Stomach smooth muscle (tissue), 2 donors: ENCODE measurements around the gene DIAPH3.

Source experiments
- H3K27ac ChIP-seq: one replicate; pipeline ENCODE4 v1.7.0; 2013; ENCODE audit warnings: mild to moderate bottlenecking, low read length, inconsistent platforms
- H3K27me3 ChIP-seq, 2 donors: one replicate each; pipeline ENCODE4 v1.7.0; 2013; ENCODE audit warnings: low read length in 2 of 2; ENCODE audit not compliant: insufficient read depth in 2 of 2, control insufficient read depth in 1 of 2
- H3K36me3 ChIP-seq, 2 donors: one replicate each; pipeline ENCODE4 v1.7.0; 2013; ENCODE audit warnings: low read length in 2 of 2; ENCODE audit not compliant: control insufficient read depth in 2 of 2, insufficient read depth in 2 of 2
- H3K4me1 ChIP-seq: one replicate; pipeline ENCODE4 v1.7.0; 2013; ENCODE audit warnings: low read length; ENCODE audit not compliant: control insufficient read depth, insufficient read depth
- H3K4me3 ChIP-seq, 2 donors: one replicate each; pipeline ENCODE4 v1.7.0; 2013; ENCODE audit warnings: low read length in 2 of 2
- H3K9ac ChIP-seq, 2 donors: one replicate each; pipeline ENCODE4 v1.7.0; 2013; ENCODE audit warnings: low read length in 2 of 2, mild to moderate bottlenecking in 1 of 2
- H3K9me3 ChIP-seq, 2 donors: one replicate each; pipeline ENCODE4 v1.7.0; 2013; ENCODE audit warnings: low read length in 2 of 2; ENCODE audit not compliant: control insufficient read depth in 2 of 2
- donor health status: healthy.
- donor health status: Pancreatic carcinoma.

DIAPH3 gene

GRCh38 chr13:59963827-59964226, 199.9 kb downstream of the DIAPH3 start:
- H3K9me3 ChIP-seq, result no peaks in the 10 kb centered on the region
- H3K27me3 ChIP-seq, result no peaks in the 10 kb centered on the region
- no peaks in the 10 kb centered on the region for H3K4me1 ChIP-seq
- H3K27ac ChIP-seq, result no peak overlapping the region
- H3K4me3 ChIP-seq, result no peak overlapping the region
- H3K36me3 ChIP-seq, result no peaks in the 10 kb centered on the region
- H3K9ac ChIP-seq, result no peak overlapping the region

GRCh38 chr13:59963383-59963782, 200.3 kb downstream of the DIAPH3 start:
- no peaks in the 10 kb centered on the region for H3K27me3 ChIP-seq
- no peaks in the 10 kb centered on the region for H3K36me3 ChIP-seq
- no peaks in the 10 kb centered on the region for H3K4me1 ChIP-seq
- no peak overlapping the region for H3K4me3 ChIP-seq
- H3K9ac ChIP-seq, result no peak overlapping the region
- H3K27ac ChIP-seq, result no peak overlapping the region
- no peaks in the 10 kb centered on the region for H3K9me3 ChIP-seq

GRCh38 chr13:59962343-59962742, 201.4 kb downstream of the DIAPH3 start:
- Histone ChIP-seq H3K36me3 (no peaks in the 10 kb centered on the region), H3K4me3 (no peak overlapping the region), H3K9me3 (no peaks in the 10 kb centered on the region), H3K9ac (no peak overlapping the region), H3K27me3 (no peaks in the 10 kb centered on the region), H3K4me1 (no peaks in the 10 kb centered on the region), H3K27ac (no peak overlapping the region)

- H3K9ac ChIP-seq, result no peak overlapping the region
- H3K4me3 ChIP-seq, result no peak overlapping the region
- no peaks in the 10 kb centered on the region for H3K4me1 ChIP-seq
- no peaks in the 10 kb centered on the region for H3K27me3 ChIP-seq
- H3K27ac ChIP-seq, result no peak overlapping the region
- peaks cover 0 to 5% of the 10 kb centered on the region in 2 donors for H3K9me3 ChIP-seq
- no peaks in the 10 kb centered on the region for H3K36me3 ChIP-seq
Measured at GRCh38 chr13:59960683-59961082, 203.0 kb downstream of the DIAPH3 start.

DNA sequence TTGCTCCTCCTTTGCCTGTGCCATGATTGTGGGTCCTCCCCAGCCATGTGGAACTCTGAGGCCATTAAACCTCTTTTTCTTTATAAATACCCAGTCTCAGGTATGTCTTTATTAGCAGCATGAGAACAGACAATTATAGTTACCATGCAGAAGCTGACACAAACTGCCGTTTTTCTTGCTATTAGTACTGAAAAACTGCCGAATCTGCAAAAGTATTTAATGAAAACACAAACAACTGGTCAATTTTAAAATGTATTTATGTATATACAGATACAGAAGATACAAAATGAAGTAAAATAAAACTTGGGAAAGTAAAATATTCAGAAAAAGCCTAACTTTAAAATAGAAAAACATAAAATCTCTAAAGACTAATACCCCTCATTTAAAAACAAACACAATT, 206.3 kb downstream of the DIAPH3 start:
- Histone ChIP-seq H3K9ac (no peak overlapping the region), H3K9me3 (peaks cover 0 to 5% of the 10 kb centered on the region in 2 donors), H3K27me3 (no peaks in the 10 kb centered on the region), H3K4me3 (no peak overlapping the region), H3K36me3 (no peaks in the 10 kb centered on the region), H3K4me1 (no peaks in the 10 kb centered on the region), H3K27ac (no peak overlapping the region)

DNA sequence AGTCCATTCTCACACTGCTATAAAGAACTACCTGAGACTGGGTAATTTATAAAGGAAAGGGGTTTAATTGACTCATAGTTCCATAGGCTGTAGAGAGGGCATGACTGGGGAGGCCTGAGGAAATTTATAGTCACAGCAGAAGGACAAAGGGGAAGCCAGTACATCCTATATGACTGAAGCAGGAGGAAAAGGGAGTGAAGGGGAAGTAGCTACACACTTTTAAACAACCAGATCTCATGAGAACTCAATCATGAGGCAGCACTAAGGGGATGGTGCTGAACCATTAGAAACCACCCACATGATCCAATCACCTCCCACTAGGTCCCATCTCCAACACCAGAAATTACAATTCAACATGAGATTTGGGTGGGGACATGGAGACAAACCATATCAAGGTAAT, 209.1 kb downstream of the DIAPH3 start:
- no peak overlapping the region for H3K9ac ChIP-seq

GRCh38 chr13:59951011-59951410, 212.7 kb downstream of the DIAPH3 start:
- H3K4me3 ChIP-seq, result no peak overlapping the region
- peaks cover 0 to under 1% of the 10 kb centered on the region in 2 donors for H3K9me3 ChIP-seq
- H3K27me3 ChIP-seq, result no peaks in the 10 kb centered on the region
- H3K27ac ChIP-seq, result no peak overlapping the region
- H3K9ac ChIP-seq, result no peak overlapping the region
- no peaks in the 10 kb centered on the region for H3K36me3 ChIP-seq
- H3K4me1 ChIP-seq, result no peaks in the 10 kb centered on the region

More for the DNA sequence above, 209.1 kb downstream of the DIAPH3 start:
- H3K4me1 ChIP-seq, result no peaks in the 10 kb centered on the region
- H3K27me3 ChIP-seq, result no peaks in the 10 kb centered on the region
- peaks cover 0 to 5% of the 10 kb centered on the region in 2 donors for H3K9me3 ChIP-seq
- H3K4me3 ChIP-seq, result no peak overlapping the region
- no peak overlapping the region for H3K27ac ChIP-seq
- no peaks in the 10 kb centered on the region for H3K36me3 ChIP-seq

DNA sequence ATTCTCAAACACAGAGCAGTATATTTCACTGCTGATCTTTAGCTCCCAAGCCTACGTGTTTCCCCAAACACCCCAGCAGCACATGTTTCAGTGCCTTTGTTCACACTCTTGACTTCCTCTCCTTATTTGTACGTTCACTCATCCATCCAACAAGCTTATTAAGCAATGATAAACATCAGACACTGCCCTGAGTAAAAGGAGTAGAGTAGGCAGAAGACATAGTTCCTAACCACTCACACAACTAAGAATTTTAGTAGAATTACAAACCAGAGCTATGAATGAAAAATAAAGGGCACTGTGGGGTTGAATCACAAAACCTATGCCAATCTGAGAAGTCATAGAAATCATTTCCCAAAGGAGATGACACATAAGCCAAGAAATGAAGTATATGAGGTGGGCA, 213.5 kb downstream of the DIAPH3 start:
- H3K27ac ChIP-seq, result no peak overlapping the region
- no peaks in the 10 kb centered on the region for H3K36me3 ChIP-seq

GRCh38 chr13:59948686-59949085, 215.0 kb downstream of the DIAPH3 start:
- Histone ChIP-seq H3K9ac (no peak overlapping the region), H3K9me3 (no peaks in the 10 kb centered on the region), H3K4me3 (no peak overlapping the region), H3K27ac (no peak overlapping the region), H3K36me3 (no peaks in the 10 kb centered on the region), H3K4me1 (no peaks in the 10 kb centered on the region), H3K27me3 (no peaks in the 10 kb centered on the region)

More for the DNA sequence above, 213.5 kb downstream of the DIAPH3 start:
- H3K9me3 ChIP-seq, result no peaks in the 10 kb centered on the region
- no peak overlapping the region for H3K9ac ChIP-seq
- no peak overlapping the region for H3K4me3 ChIP-seq
- H3K27me3 ChIP-seq, result no peaks in the 10 kb centered on the region
- H3K4me1 ChIP-seq, result no peaks in the 10 kb centered on the region

- no peaks in the 10 kb centered on the region for H3K4me1 ChIP-seq
- H3K27me3 ChIP-seq, result no peaks in the 10 kb centered on the region
- H3K9me3 ChIP-seq, result no peaks in the 10 kb centered on the region
- no peak overlapping the region for H3K4me3 ChIP-seq
- no peaks in the 10 kb centered on the region for H3K36me3 ChIP-seq
- no peak overlapping the region for H3K9ac ChIP-seq
- no peak overlapping the region for H3K27ac ChIP-seq
Measured at GRCh38 chr13:59946944-59947343, 216.8 kb downstream of the DIAPH3 start.

GRCh38 chr13:59931621-59932020, 232.1 kb downstream of the DIAPH3 start:
- Histone ChIP-seq H3K27me3 (no peaks in the 10 kb centered on the region), H3K36me3 (no peaks in the 10 kb centered on the region), H3K4me1 (no peaks in the 10 kb centered on the region), H3K4me3 (no peak overlapping the region), H3K27ac (no peak overlapping the region), H3K9ac (no peak overlapping the region), H3K9me3 (no peaks in the 10 kb centered on the region)
